GM12878 (cell line): ENCODE results near the gene STK38. TPM values are rescaled to one million over a fixed set of nuclear protein-coding genes. Genes with fewer than 3 reads are reported as not detected.

Experiments
- ATAC-seq: fragments of 200-7000 bp; cut with Tn5 transposase; 3 replicates; pipeline ENCODE4 v1.9.1; 2020; ENCODE audit warnings: mild to moderate bottlenecking, moderate library complexity
- BruUV-seq: library from RNA; stranded (reverse); fragments of 400-500 nt; replicated peaks from 2 replicates; lab custom pipeline; 2021; lab: Mats Ljungman, UMichigan
- CTCF ChIA-PET: fragments of 300-600 bp; sonication (Branson Sonifier 250); formaldehyde crosslinking; extraction: SDS; loops from one replicate; lab custom pipeline; 2021; ENCODE audit warnings: inconsistent platforms; lab: Yijun Ruan, JAX
- POLR2A ChIA-PET: fragments of 350-600 bp; formaldehyde crosslinking; extraction: SDS; loops from one replicate; lab custom pipeline; 2021; ENCODE audit warnings: inconsistent platforms; lab: Charles Lee
- RAD21 ChIA-PET: fragments of 300-600 bp; sonication (Branson Sonifier 250); formaldehyde crosslinking; loops from one replicate; lab custom pipeline; 2023; ENCODE audit warnings: antibody characterized with exemption; ENCODE audit not compliant: unreplicated experiment; lab: Charles Lee
- SMC1A ChIA-PET: fragments of 300-600 bp; sonication (Branson Sonifier 250); formaldehyde crosslinking; loops from one replicate; lab custom pipeline; 2023; ENCODE audit not compliant: unreplicated experiment, uncharacterized antibody; lab: Charles Lee
- DNase-seq: peaks from one replicate; pipeline ENCODE4 v3.0.0-alpha.2; 2011; ENCODE audit warnings: low read depth, low spot score
- FAIRE-seq: peaks from 3 replicates; lab custom pipeline; 2011; peaks lifted over from hg19 to GRCh38; lab: Jason Lieb, UNC
- H2AFZ ChIP-seq: 2 replicates; pipeline ENCODE4 v1.6.0; 2011; ENCODE audit warnings: low read depth, low read length, control low read depth; ENCODE audit not compliant: control insufficient read depth
- H3K27ac ChIP-seq: 2 replicates; pipeline ENCODE4 v1.5.1; 2011; ENCODE audit warnings: control low read depth; ENCODE audit not compliant: control insufficient read depth, insufficient read depth
- H3K27me3 ChIP-seq, 2 experiments: replicated peaks in 1 of 2; 2 replicates each; pipeline versions ENCODE4 v1.6.0 to v1.6.1; 2011; ENCODE audit warnings: low read length in 1 of 2; ENCODE audit not compliant: control insufficient read depth in 2 of 2, insufficient read depth in 2 of 2
- H3K36me3 ChIP-seq, 2 experiments: 2 replicates each; pipeline ENCODE4 v1.5.1; 2011; ENCODE audit warnings: low read length in 1 of 2; ENCODE audit not compliant: control insufficient read depth in 2 of 2, insufficient read depth in 2 of 2
- H3K4me1 ChIP-seq: 2 replicates; pipeline ENCODE4 v1.6.1; 2011; ENCODE audit warnings: mild to moderate bottlenecking, low read length, moderate library complexity, mixed read lengths; ENCODE audit not compliant: control insufficient read depth, insufficient read depth
- H3K4me2 ChIP-seq: 2 replicates; pipeline ENCODE4 v1.6.0; 2011; ENCODE audit warnings: control low read depth; ENCODE audit not compliant: control insufficient read depth, insufficient read depth
- H3K4me3 ChIP-seq: fragments of 200-600 bp; sonication (generic); 2 replicates; pipeline ENCODE4 v1.5.1; 2016
- H3K79me2 ChIP-seq: 2 replicates; pipeline ENCODE4 v1.6.0; 2011; ENCODE audit warnings: low read length; ENCODE audit not compliant: control insufficient read depth, insufficient read depth
- H3K9ac ChIP-seq: 2 replicates; pipeline ENCODE4 v1.8.0; 2011; ENCODE audit warnings: low read length, control low read depth, mixed read lengths; ENCODE audit not compliant: control insufficient read depth, insufficient read depth
- H3K9me3 ChIP-seq: replicated peaks from 3 replicates; pipeline ENCODE4 v1.5.1; 2011; ENCODE audit warnings: mild to moderate bottlenecking, low read length; ENCODE audit not compliant: control insufficient read depth, insufficient read depth
- H4K20me1 ChIP-seq: 2 replicates; pipeline ENCODE4 v1.6.0; 2011; ENCODE audit not compliant: control insufficient read depth, insufficient read depth
- CHD1 ChIP-seq: IDR thresholded peaks from 2 replicates; pipeline ENCODE4 v1.6.1; 2012; ENCODE audit warnings: low read depth, low read length, improper control_type of control experiment
- ESRRA ChIP-seq: IDR thresholded peaks from 2 replicates; pipeline ENCODE4 v1.6.1; 2012; ENCODE audit warnings: mild to moderate bottlenecking, low read length, improper control_type of control experiment
- ETV6 ChIP-seq, 2 experiments: fragments of 450-650 bp in 1 of 2; IDR thresholded peaks in 1 of 2; conservative IDR thresholded peaks in 1 of 2; 2 replicates each; pipeline ENCODE4 v1.6.1; 2014; ENCODE audit warnings: antibody characterized with exemption in 1 of 2, borderline replicate concordance in 1 of 2, low read depth in 1 of 2, mild to moderate bottlenecking in 1 of 2, moderate library complexity in 1 of 2
- FOS ChIP-seq: IDR thresholded peaks from 3 replicates; pipeline ENCODE4 v1.6.1; 2011; ENCODE audit warnings: borderline replicate concordance; ENCODE audit not compliant: insufficient read length; ENCODE audit errors: extremely low read depth
- KDM1A ChIP-seq: fragments of 200-600 bp; sonication (generic); IDR thresholded peaks from 2 replicates; pipeline ENCODE4 v1.6.1; 2016; ENCODE audit warnings: borderline replicate concordance
- ZNF207 ChIP-seq: fragments of 450-650 bp; IDR thresholded peaks from 2 replicates; pipeline ENCODE4 v1.6.1; 2014; ENCODE audit warnings: antibody characterized with exemption, mild to moderate bottlenecking, borderline replicate concordance
- WGBS: methylation state at CpG from one replicate; pipeline ENCODE4 v1.1.6; 2016; ENCODE audit warnings: low lambda C conversion rate; ENCODE audit not compliant: insufficient replicate concordance, insufficient coverage; ENCODE audit errors: missing lambda C conversion rate; 5-methylcytosine and 5-hydroxymethylcytosine counted together
- in situ Hi-C: fragments of 300-500 bp; cut with MboI; formaldehyde crosslinking; loops from 9 replicates; pipeline ENCODE4 v1.14.3; 2018; ENCODE audit warnings: mixed read lengths
- intact Hi-C: fragments of 100-400 bp; cut with micrococcal nuclease; formaldehyde crosslinking; loops from one replicate; pipeline ENCODE4 v1.14.2; 2022; ENCODE audit not compliant: unreplicated experiment
- polyA plus RNA-seq, 11 experiments: library from polyadenylated mRNA; depleted of rRNA in 4 of 11; unstranded in 6 of 11; stranded (reverse) in 5 of 11; fragments of >200 nt; fragmentation: Nextera tagmentation in 4 of 11; fragmentation: Illumina TruSeq in 1 of 11; extraction: Ambion mirVana in 4 of 11; extraction: Trizol in 1 of 11; gene quantifications; 1 replicate in 1 of 11; 2 replicates in 10 of 11; pipeline versions ENCODE4 v1.2.1 to v1.2.3, GENCODE V29; 2011 to 2016; ENCODE audit warnings: inconsistent platforms in 2 of 11, missing spikeins in 2 of 11, low read depth in 1 of 11
- total RNA-seq, 4 experiments: library from RNA; depleted of rRNA in 3 of 4; stranded (reverse); fragments of >200 nt in 3 of 4; fragmentation: Illumina TruSeq in 1 of 4; extraction: Trizol in 1 of 4; gene quantifications; 2 replicates each; pipeline versions ENCODE4 v1.2.1 to v1.2.3, GENCODE V29; 2013 to 2021
- TF ChIP-seq, protein P1 (sequence below): fragments of 450-650 bp; IDR thresholded peaks from 2 replicates; pipeline ENCODE4 v1.6.1; 2018; ENCODE audit warnings: borderline replicate concordance, mild to moderate bottlenecking; ENCODE audit not compliant: partially characterized antibody
- TF ChIP-seq, protein P2 (sequence below): fragments of 450-650 bp; IDR thresholded peaks from 2 replicates; pipeline ENCODE4 v1.6.1; 2016; ENCODE audit warnings: mild to moderate bottlenecking
- TF ChIP-seq, protein P3 (sequence below), 3 experiments: IDR thresholded peaks in 2 of 3; conservative IDR thresholded peaks in 1 of 3; 2 replicates each; pipeline ENCODE4 v1.5.1; 2011; ENCODE audit warnings: low read depth in 3 of 3, low read length in 3 of 3, mild to moderate bottlenecking in 3 of 3, control low read depth in 2 of 3, moderate library complexity in 2 of 3, inconsistent platforms in 1 of 3, mixed read lengths in 1 of 3; ENCODE audit not compliant: control insufficient read depth in 2 of 3, insufficient read depth in 1 of 3; ENCODE audit errors: extremely low read depth in 1 of 3

Gene STK38
- total and polyA plus RNA-seq, 10 of the 15 experiments (the other 5 are each of a cell fraction or from before 2014, with no cell fraction given): 4.1 to 18.7 (median 13.6) TPM

DNA sequence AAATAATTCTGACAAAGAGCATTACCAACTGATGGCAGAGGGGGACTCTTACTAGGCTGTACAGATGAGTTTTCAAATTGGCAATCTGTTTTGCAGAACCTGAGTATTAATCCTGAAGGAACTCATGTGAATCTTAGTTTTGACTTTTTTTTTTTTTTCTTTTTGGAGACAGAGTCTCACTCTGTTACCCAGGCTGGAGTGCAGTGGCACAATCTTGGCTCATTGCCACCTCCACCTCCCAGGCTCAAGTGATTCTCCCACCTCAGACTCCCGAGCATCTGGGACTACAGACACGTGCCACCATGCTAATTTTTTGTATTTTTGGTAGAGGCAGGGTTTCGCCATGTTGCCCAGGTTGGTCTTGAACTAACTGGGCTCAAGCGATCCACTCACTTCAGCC lies 55.2 kb downstream of the STK38 start:
- Histone ChIP-seq H3K4me1 (no peaks in the 10 kb centered on the region), H3K27ac (no peak overlapping the region), H2AFZ (no peak overlapping the region), H3K36me3 (peaks cover 0 to 8% of the 10 kb centered on the region in 2 experiments; a peak in 2 of 4 replicates), H3K9ac (no peak overlapping the region), H3K27me3 (no peaks in the 10 kb centered on the region), H3K79me2 (no peaks in the 10 kb centered on the region), H3K4me2 (no peak overlapping the region)
- ChIA-PET CTCF (no interaction called here), SMC1A (no interaction called here), RAD21 (no interaction called here)
- BruUV-seq: no TSS peak
- intact Hi-C loops: no loop called here
- 98% methylated on average over 4 of the region's 4 CpGs for WGBS
- TF ChIP-seq FOS: no peak
- TF ChIP-seq, protein P1, sequence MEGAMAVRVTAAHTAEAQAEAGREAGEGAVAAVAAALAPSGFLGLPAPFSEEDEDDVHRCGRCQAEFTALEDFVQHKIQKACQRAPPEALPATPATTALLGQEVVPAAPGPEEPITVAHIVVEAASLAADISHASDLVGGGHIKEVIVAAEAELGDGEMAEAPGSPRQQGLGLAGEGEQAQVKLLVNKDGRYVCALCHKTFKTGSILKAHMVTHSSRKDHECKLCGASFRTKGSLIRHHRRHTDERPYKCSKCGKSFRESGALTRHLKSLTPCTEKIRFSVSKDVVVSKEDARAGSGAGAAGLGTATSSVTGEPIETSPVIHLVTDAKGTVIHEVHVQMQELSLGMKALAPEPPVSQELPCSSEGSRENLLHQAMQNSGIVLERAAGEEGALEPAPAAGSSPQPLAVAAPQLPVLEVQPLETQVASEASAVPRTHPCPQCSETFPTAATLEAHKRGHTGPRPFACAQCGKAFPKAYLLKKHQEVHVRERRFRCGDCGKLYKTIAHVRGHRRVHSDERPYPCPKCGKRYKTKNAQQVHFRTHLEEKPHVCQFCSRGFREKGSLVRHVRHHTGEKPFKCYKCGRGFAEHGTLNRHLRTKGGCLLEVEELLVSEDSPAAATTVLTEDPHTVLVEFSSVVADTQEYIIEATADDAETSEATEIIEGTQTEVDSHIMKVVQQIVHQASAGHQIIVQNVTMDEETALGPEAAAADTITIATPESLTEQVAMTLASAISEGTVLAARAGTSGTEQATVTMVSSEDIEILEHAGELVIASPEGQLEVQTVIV: no peak
- no peak for TF ChIP-seq KDM1A
- no peak for TF ChIP-seq ESRRA
- TF ChIP-seq ZNF207: no peak
- TF ChIP-seq ETV6 (conservative IDR thresholded peaks at IDR 0.05 in 1 of 2, IDR thresholded peaks at IDR 0.05 in 1 of 2; ENCODE audit: borderline replicate concordance in 1 of 2, low read depth in 1 of 2): no peak
- TF ChIP-seq, protein P2, sequence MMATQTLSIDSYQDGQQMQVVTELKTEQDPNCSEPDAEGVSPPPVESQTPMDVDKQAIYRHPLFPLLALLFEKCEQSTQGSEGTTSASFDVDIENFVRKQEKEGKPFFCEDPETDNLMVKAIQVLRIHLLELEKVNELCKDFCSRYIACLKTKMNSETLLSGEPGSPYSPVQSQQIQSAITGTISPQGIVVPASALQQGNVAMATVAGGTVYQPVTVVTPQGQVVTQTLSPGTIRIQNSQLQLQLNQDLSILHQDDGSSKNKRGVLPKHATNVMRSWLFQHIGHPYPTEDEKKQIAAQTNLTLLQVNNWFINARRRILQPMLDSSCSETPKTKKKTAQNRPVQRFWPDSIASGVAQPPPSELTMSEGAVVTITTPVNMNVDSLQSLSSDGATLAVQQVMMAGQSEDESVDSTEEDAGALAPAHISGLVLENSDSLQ: no peak
- no peak for TF ChIP-seq CHD1
- TF ChIP-seq, protein P3, sequence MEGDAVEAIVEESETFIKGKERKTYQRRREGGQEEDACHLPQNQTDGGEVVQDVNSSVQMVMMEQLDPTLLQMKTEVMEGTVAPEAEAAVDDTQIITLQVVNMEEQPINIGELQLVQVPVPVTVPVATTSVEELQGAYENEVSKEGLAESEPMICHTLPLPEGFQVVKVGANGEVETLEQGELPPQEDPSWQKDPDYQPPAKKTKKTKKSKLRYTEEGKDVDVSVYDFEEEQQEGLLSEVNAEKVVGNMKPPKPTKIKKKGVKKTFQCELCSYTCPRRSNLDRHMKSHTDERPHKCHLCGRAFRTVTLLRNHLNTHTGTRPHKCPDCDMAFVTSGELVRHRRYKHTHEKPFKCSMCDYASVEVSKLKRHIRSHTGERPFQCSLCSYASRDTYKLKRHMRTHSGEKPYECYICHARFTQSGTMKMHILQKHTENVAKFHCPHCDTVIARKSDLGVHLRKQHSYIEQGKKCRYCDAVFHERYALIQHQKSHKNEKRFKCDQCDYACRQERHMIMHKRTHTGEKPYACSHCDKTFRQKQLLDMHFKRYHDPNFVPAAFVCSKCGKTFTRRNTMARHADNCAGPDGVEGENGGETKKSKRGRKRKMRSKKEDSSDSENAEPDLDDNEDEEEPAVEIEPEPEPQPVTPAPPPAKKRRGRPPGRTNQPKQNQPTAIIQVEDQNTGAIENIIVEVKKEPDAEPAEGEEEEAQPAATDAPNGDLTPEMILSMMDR (IDR thresholded peaks at IDR 0.05 in 2 of 3, conservative IDR thresholded peaks at IDR 0.05 in 1 of 3; ENCODE audit: control insufficient read depth in 2 of 3, extremely low read depth in 1 of 3, insufficient read depth in 1 of 3, low read depth in 3 of 3, low read length in 3 of 3): no peak
- TF ChIP-seq, all 136 proteins: peak for 0
- POLR2A ChIA-PET: no interaction called here
- Histone ChIP-seq H4K20me1 (no peaks in the 10 kb centered on the region), H3K4me3 (no peak overlapping the region), H3K9me3 (no peaks in the 10 kb centered on the region)
- in situ Hi-C loops: no loop called here
- DNase-seq: no peak
- FAIRE-seq: no peak
- ATAC-seq: no peak
